HG03378 (cell line): ENCODE data around the gene FTL.

Experiments used
- ATAC-seq: cut with Tn5 transposase; IDR thresholded peaks from one replicate; pipeline ENCODE4 v1.9.1; 2021; ENCODE audit warnings: mild to moderate bottlenecking, moderate library complexity; ENCODE audit not compliant: unreplicated experiment

The FTL gene

GRCh38 chr19:48990400-48990799 lies 25.3 kb downstream of the FTL start:
- ATAC-seq: no peak

- ATAC-seq: no peak
Measured at GRCh38 chr19:48991011-48991609, 26.0 kb downstream of the FTL start.

- no peak for ATAC-seq
Measured at GRCh38 chr19:48991873-48992580, 26.9 kb downstream of the FTL start.

GRCh38 chr19:48992581-48993174 lies 27.6 kb downstream of the FTL start:
- ATAC-seq: no peak

GRCh38 chr19:48993175-48994034 lies 28.3 kb downstream of the FTL start, which contains the start of the genes GYS1 and RUVBL2:
TSS of gene GYS1 (minus strand) at chr19:48993309. CDS start at chr19:48993112, 197 bp downstream.
TSS of gene RUVBL2 (plus strand) at chr19:48993887. CDS start at chr19:48993912, 25 bp downstream.
- peak; percentile 80 for ATAC-seq

GRCh38 chr19:48994035-48994386 lies 28.9 kb downstream of the FTL start:
- no peak for ATAC-seq

- no peak for ATAC-seq
Measured at GRCh38 chr19:48997972-48998371, 32.9 kb downstream of the FTL start.

GRCh38 chr19:48999481-49000325 lies 34.6 kb downstream of the FTL start:
- no peak for ATAC-seq

- no peak for ATAC-seq
Measured at GRCh38 chr19:49004133-49004532, 39.0 kb downstream of the FTL start.

GRCh38 chr19:49004964-49005614 lies 40.0 kb downstream of the FTL start:
- ATAC-seq: no peak

GRCh38 chr19:49006905-49007304 lies 41.8 kb downstream of the FTL start:
- no peak for ATAC-seq

- ATAC-seq: no peak
Measured at GRCh38 chr19:49009828-49010227, 44.7 kb downstream of the FTL start.

- ATAC-seq: no peak
Measured at GRCh38 chr19:49010453-49010852, 45.3 kb downstream of the FTL start.

GRCh38 chr19:49011194-49011593 lies 46.1 kb downstream of the FTL start:
- ATAC-seq: no peak

GRCh38 chr19:49014123-49014869 lies 49.2 kb downstream of the FTL start:
- no peak for ATAC-seq

- ATAC-seq: no peak
Measured at GRCh38 chr19:49014870-49015255, 49.8 kb downstream of the FTL start.

- no peak for ATAC-seq
Measured at GRCh38 chr19:49016067-49016839, 51.1 kb downstream of the FTL start.
